HTERT RPE-1 (cell line): ENCODE measurements around the gene CRISPLD2.

Experiments
- in situ Hi-C: fragments of 300-500 bp; cut with MboI; formaldehyde crosslinking; loops from 4 replicates; pipeline ENCODE4 v1.14.3; 2020; ENCODE audit warnings: low sequenced_read_pairs

Gene CRISPLD2

DNA sequence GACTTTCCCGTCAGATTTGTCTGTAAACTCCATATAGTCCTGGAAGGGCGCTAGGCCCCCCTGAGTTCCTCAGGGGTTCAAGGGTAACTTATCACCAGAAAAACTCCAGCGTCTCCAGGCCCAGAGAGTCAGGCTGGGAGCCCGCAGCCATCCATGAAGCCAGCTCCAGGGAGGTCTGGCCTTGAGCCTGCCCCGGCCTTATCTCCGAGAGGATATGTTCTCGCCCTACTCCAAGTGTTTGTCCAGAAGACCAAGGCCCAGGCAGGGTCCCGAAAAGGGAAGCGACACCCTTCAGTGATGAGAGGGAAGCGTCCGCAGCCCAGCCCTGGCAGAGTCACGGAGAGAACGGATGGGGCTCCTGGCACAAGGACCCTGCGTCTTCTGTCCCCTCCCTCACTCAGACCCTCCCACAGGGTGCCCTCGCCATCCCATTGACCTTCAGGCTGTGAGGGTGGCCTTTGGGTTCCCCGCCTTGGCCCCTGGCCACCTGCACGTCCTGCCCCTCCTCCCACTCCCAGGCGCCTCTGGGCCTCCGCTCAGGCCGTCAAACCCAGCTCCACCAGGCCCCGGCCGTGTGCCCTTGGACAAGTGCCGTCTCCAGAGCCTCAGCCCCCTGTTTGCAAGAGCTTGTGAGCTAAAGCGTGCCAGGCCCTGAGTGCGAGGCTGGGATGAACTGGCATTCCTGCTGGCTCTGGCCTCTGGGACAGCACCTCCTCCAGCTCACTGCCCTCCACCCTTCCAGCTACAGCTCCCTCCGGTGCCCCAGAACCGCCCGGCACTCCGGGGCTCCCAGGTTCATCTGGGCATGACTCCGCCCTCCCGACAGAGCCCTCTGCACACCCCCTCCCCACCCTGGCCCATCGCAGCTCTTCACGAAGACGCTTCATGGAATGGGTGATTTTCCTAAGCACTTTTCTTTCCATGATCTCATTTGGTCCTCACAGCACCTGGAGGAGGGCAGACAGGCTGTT lies 108.1 kb downstream of the CRISPLD2 start:
- in situ Hi-C loops, result loop anchor here (25.0 kb wide), 1 partner anchor 166 kb away; no protein-coding TSS in a partner anchor

DNA sequence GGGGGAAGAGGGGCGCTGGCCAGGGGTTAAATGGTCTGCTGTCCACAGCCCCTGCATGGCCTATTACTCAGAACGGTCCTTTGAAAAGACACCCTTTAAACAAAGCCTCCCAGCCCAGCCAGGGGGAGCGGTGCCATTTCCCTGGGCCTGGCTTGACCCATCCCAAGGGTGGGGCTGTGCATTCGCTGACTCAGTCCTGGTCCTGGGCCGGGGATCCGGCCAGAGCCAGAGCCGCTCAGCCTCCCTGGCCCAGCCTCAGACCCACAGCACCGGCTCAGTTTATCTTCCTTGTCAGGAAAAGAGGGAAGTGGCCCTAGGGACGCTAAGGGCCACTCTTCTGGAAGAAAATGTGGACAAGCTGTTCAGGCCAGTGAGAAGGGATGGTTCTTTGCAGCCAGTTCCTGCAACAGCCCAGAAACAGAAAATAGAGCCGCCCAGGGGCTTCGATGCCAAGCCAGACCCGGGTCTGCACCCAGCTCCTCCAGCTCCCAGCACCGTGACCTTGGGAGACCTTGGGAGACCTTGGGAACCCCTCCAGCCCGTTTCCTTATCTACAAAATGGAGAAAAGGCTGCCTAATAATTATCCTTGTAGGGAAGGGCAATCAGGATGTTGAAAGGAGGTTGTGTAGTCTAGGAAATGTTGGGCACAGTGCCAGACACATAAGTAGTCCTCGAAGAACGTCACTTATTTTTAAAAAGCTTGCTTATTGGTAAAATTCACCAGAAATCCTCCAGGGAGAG lies 109.1 kb downstream of the CRISPLD2 start:
- in situ Hi-C loops, result loop anchor here (25.0 kb wide), 1 partner anchor 167 kb away; no protein-coding TSS in a partner anchor

DNA sequence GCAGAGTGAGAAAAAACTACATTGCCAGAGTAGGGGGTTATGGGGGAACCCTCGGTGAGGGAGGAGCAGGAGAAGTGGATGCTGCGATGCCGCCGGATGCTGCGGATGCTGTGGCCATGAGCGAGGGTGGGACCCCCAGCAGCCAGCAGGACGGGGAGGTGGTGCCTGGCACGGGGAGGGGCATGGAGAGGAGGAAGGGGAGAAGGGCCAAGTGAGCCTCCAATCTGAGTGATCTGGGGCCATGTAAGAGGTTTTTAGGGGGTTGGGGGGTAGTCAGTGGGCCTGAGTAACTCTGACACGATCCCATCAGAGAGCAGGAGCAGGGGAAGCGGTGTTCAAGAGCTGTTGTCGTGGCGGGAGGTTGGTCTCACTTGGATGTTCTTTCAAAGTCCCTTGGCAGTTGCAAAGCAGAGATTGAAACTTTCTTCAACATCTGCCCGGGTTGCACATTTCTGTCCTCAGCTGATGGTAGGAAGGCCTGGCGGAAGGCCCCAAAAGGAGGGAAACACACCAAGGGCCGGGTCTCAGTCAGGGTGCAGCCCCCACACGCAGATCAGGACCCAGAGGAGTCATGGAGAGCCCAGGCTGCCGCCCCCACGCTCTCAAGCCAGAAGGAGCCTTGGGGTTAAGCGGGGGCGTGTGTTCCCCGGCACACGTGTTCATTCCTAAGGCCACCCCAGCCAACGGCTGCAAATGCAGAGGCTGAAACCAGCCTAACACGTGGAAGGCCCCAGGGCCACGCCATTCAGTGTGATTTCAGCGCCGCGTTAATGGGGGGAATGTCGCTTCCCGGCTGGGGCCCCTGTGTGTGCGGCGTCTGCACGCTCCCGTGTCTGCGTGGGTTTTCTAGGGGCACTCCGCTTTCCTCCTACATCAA lies 109.9 kb downstream of the CRISPLD2 start:
- in situ Hi-C loops, result loop anchor here (25.0 kb wide), 1 partner anchor 167 kb away; no protein-coding TSS in a partner anchor

DNA sequence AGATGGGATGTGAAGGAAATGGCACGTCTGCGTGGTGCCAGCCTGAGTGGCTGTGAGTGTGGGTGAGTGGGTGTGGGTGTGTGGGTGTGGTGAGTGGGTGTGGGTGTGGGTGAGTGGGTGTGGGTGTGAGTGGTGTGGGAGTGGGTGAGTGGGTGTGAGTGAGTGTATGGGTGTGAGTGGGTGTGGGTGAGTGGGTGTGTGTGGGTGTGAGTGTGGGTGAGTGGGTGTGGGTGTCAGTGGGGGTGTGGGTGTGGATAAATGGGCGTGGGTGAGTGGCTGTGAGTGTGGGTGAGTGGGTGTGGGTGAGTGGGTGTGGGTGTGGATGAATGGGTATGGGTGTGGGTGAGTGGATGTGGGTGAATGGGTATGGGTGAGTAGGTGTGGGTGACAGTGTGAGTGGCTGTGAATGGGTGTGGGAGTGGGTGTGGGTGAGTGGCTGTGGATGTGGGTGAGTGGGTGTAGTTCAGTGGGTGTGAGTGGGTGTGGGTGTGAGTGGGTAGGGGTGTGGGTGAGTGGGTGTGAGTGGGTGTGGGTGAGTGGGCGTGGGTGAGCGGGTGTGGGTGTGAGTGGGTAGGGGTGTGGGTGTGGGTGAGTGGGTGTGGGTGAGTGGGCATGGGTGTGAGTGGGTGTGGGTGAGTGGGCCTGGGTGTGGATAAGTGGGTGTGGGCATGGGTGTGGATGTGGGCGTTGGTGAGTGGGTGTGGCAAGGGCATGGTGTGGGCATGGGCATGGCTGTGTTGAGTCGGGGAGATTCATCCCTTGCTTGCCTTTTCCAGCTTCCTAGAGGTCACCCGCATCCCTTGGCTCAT lies 110.7 kb downstream of the CRISPLD2 start:
- in situ Hi-C loops, result loop anchor here (25.0 kb wide), 1 partner anchor 168 kb away; no protein-coding TSS in a partner anchor

GRCh38 chr16:84931107-84931494 lies 111.3 kb downstream of the CRISPLD2 start:
- in situ Hi-C loops, result loop anchor here (25.0 kb wide), 1 partner anchor 169 kb away; no protein-coding TSS in a partner anchor

GRCh38 chr16:84931506-84931905 lies 111.7 kb downstream of the CRISPLD2 start:
- in situ Hi-C loops, result loop anchor here (25.0 kb wide), 1 partner anchor 169 kb away; no protein-coding TSS in a partner anchor

DNA sequence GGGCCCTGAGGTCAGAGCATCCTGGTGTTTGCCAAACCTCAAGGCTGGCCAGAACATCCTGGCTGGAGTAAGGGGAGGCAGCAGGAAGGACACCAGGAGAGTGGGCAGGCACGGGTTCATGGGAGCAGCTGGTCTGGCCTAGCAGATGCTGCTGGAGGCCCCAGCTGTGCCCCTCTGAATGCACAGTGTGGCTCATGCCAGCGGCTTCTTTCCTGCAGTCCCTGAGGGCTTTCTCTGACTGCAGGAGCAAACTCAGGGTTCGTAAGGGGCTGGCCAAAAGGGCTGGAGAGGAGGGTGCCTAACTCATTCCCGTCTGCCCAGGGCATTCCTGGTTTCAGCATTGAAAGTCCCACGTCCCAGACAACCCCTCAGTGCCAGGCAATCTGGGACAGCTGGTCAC lies 112.9 kb downstream of the CRISPLD2 start:
- in situ Hi-C loops, result loop anchor here (25.0 kb wide), 1 partner anchor 170 kb away; no protein-coding TSS in a partner anchor

DNA sequence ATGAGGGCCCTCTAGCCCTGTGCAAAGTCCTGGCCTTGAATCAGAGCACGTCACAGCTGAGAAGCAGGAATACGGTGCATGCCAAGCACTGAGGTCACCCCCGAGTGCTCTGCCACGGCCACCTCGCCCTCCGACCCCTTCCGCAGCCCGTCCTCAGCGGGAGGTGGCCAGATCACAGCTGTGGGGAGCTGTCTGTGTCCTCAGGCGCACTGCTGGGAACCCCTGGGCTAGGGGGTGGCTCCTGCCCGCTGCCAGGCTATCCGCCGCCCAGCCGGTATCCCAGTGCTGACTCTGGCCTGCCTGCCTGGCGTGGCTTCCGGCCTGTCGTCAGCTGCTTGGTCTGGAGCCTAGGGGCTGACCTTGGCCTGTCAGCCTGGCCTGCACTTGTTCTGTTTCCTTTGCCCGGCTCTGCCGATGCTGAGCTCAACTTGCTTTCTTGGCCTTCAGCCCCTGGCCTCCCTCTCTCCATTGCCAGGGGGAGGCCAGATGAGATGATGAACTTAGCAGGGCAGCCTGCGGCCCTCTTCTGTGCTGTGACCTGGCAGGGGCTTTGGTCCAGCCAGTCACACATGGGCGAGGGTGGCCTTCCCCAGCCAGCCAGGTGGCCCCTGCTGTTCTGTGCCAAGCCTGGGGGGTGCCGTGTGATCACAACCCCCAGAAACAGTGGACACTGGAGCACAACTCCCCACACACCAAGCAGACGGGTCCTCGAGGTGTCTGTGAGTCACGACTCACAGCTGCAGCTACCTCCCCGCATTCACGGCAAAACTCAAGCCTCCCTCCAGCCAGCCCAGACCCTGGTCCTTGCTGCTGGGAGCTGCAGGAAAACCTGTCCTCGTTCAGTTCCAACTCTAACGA lies 114.2 kb downstream of the CRISPLD2 start:
- in situ Hi-C loops, result loop anchor here (25.0 kb wide), 1 partner anchor 172 kb away; no protein-coding TSS in a partner anchor

DNA sequence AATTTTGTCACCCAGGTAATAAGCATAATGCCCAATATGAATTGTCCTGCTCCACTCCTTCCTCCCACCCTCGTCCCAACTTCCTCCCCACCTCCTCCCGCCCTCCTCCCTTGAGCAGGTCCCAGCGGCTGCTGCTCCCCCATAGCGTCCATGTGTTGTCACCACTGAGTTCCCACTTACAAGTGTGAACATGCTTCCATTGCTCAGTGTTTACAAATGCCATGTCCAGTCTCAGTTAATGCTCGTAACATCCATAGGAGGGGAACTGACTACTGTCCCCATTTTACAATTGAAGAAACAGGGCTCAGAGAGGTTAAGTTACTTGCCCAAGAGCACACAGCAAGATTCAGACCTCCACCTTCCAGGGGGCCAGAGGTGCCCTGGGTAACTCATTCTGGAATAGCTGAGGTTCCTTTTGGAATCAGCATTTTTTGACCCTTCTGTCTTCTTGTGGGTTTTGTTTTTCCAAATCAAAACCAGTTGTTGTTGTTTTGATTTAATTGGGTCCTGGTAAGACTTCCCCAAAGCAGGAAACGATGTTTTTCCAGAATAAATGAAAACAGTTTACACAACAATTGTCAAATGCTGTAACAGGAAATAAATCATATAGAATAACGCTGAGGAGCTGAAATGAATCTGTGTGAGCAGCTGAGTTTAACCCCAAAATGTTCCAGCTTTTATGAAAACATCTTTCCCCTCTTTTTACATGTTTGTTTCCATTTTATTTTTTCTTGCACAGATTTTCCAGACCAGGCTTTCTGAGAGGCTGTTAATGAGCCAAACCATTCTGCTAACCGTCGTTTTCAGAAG lies 117.6 kb downstream of the CRISPLD2 start:
- in situ Hi-C loops, result loop anchor here (25.0 kb wide), 1 partner anchor 175 kb away; no protein-coding TSS in a partner anchor

- in situ Hi-C loops, result loop anchor here (25.0 kb wide), 1 partner anchor 176 kb away; no protein-coding TSS in a partner anchor
Measured at GRCh38 chr16:84938616-84939015, 118.8 kb downstream of the CRISPLD2 start.

DNA sequence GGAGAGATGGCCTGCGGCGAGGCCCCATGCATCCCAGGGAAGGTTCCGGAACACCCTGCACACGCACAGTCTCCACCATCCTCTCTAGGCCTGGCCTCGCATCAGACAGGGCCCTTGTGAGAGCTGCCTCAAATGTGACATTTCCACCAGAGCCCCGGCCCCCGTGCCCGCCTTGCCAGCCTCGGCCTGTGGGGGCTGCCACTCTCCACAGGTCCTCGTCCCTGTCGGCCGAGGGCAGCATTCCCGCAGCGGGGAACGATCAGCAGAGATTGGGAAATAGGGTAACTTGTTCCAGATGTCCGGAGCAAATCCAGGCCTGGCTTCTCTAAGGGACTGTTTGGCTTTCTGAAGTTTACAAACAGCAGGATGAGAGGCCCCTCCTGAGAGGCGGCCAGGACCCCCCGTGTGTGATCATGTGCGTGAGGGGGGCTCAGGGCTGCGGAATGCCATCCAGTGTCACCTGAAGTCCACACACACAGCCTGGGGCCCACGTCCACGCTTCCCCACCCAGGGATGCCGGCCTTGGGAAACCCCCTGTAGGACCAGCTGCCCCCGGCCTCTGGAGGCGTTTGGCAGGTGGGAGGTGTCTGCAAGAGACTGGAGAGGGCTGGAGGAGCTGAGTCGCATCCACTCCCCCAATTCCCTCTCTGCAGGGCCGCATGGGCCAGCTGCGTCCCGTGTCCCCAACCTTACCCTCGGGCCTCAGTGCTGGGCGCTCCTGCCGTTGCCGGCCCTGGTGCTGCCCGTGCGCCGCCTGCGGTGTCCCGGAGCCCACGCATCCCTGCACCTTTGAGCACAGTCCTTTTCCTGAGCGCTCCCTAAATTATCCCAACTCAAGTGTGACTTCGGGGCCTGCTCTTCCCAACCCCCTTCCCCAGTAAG lies 121.1 kb downstream of the CRISPLD2 start:
- in situ Hi-C loops, result loop anchor here (25.0 kb wide), 1 partner anchor 179 kb away; no protein-coding TSS in a partner anchor

GRCh38 chr16:84941921-84942320 lies 122.1 kb downstream of the CRISPLD2 start:
- in situ Hi-C loops, result loop anchor here (25.0 kb wide), 1 partner anchor 180 kb away; no protein-coding TSS in a partner anchor

GRCh38 chr16:84942786-84943185 lies 123.0 kb downstream of the CRISPLD2 start:
- in situ Hi-C loops, result loop anchor here (25.0 kb wide), 1 partner anchor 180 kb away; no protein-coding TSS in a partner anchor

- in situ Hi-C loops, result loop anchor here (25.0 kb wide), 1 partner anchor 181 kb away; no protein-coding TSS in a partner anchor
Measured at GRCh38 chr16:84943620-84944019, 123.8 kb downstream of the CRISPLD2 start.

DNA sequence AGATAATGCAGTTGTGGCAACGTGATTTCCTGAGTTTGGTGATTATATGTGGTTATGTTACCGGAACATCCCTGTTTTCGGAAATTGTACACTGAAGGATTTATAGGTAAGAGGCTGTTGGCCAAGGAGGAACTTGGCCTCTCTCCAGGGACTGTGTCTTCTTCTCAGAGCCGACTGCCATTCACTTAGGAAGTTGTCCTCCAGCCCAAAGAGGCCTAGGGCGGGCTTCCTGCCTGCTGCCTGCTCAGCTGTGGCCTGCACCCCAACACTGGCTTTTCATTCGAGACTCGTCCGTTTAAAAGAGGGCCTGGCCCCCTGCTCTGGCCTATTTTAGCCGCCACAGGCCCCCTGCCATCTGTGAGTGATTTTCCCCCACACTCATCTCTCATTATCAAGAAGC lies 127.2 kb downstream of the CRISPLD2 start:
- in situ Hi-C loops, result loop anchor here (25.0 kb wide), 1 partner anchor 185 kb away; no protein-coding TSS in a partner anchor
